Glutamatergic neuron (in vitro differentiated cells): ENCODE measurements around the gene TOP3A. TPM values are rescaled to one million over a fixed set of nuclear protein-coding genes. Genes with fewer than 3 reads are reported as not detected.

Source experiments
- DNase-seq: peaks from one replicate; pipeline ENCODE4 v3.0.0; 2022
- H3K27ac Mint-ChIP-seq: one replicate; pipeline ENCODE4 v1.8.0; 2020; ENCODE audit warnings: mild to moderate bottlenecking, mixed read lengths, inconsistent platforms; ENCODE audit not compliant: unreplicated experiment
- H3K27me3 Mint-ChIP-seq: one replicate; pipeline ENCODE4 v1.8.0; 2020; ENCODE audit warnings: mild to moderate bottlenecking, moderate library complexity, mixed read lengths, inconsistent platforms; ENCODE audit not compliant: unreplicated experiment
- H3K36me3 Mint-ChIP-seq: one replicate; pipeline ENCODE4 v1.8.0; 2020; ENCODE audit warnings: mild to moderate bottlenecking, mixed read lengths, inconsistent platforms; ENCODE audit not compliant: unreplicated experiment
- H3K4me1 Mint-ChIP-seq: one replicate; pipeline ENCODE4 v1.8.0; 2020; ENCODE audit warnings: mild to moderate bottlenecking, low read depth, mixed read lengths, inconsistent platforms; ENCODE audit not compliant: unreplicated experiment
- H3K4me3 Mint-ChIP-seq: one replicate; pipeline ENCODE4 v1.8.0; 2020; ENCODE audit warnings: mild to moderate bottlenecking, mixed read lengths, inconsistent platforms; ENCODE audit not compliant: unreplicated experiment
- H3K9me3 Mint-ChIP-seq: one replicate; pipeline ENCODE4 v1.8.0; 2020; ENCODE audit warnings: mild to moderate bottlenecking, moderate library complexity, mixed read lengths, inconsistent platforms; ENCODE audit not compliant: unreplicated experiment
- total RNA-seq: library from RNA; stranded (reverse); fragmentation: NEBNext Ultra II Directional; extraction: Animal tissue kit (Norgen Biotek cat#: 25700); gene quantifications from one replicate; pipeline ENCODE4 v1.2.1, GENCODE V29; 2021; ENCODE audit not compliant: unreplicated experiment
- TF ChIP-seq, protein P1 (sequence below): fragments of 200-600 bp; sonication (generic); IDR thresholded peaks from one replicate; pipeline ENCODE4 v1.5.0; 2021; ENCODE audit not compliant: partially characterized antibody, unreplicated experiment

TOP3A gene
- total RNA-seq, 1 donor from 2014 or later = 58.6 TPM

DNA sequence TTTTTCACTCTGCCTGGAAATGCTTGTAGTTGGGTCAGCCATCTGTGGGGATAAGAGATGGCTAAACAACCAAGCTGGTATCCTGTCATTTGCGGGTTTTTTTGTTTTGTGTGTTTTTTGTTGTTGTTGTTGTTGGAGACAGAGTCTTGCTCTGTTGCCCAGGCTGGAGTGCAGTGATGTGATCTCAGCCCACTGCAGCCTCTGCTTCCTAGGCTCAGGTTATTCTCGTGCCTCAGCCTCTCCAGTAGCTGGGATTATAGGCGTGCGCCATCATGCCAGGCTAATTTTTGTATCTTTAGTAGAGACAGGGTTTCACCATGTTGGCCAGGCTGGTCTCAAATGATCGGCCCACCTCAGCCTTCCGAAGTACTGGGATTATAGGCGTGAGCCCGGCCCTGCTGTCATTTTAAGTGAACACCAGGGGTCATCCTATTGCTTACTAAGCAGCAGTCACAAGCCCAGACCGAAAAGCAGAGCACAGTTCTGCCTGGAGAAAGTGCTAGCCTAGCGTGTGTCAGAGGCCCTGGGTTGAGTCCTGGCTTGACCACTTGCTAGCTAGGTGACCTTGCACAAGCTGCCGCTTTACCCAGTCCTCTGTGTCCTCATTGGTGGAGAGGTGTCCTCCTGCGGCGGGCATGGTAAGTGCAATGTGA, 4.9 kb upstream of the TOP3A start:
- H3K9me3 Mint-ChIP-seq = peaks cover 3% of the 10 kb centered on the region
- peak; percentile 70 for DNase-seq
- H3K4me3 Mint-ChIP-seq = peak overlapping the region; percentile 38
- TF ChIP-seq, protein P1, sequence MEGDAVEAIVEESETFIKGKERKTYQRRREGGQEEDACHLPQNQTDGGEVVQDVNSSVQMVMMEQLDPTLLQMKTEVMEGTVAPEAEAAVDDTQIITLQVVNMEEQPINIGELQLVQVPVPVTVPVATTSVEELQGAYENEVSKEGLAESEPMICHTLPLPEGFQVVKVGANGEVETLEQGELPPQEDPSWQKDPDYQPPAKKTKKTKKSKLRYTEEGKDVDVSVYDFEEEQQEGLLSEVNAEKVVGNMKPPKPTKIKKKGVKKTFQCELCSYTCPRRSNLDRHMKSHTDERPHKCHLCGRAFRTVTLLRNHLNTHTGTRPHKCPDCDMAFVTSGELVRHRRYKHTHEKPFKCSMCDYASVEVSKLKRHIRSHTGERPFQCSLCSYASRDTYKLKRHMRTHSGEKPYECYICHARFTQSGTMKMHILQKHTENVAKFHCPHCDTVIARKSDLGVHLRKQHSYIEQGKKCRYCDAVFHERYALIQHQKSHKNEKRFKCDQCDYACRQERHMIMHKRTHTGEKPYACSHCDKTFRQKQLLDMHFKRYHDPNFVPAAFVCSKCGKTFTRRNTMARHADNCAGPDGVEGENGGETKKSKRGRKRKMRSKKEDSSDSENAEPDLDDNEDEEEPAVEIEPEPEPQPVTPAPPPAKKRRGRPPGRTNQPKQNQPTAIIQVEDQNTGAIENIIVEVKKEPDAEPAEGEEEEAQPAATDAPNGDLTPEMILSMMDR = peak; percentile 52
- H3K36me3 Mint-ChIP-seq = no peaks in the 10 kb centered on the region
- H3K4me1 Mint-ChIP-seq = peaks cover 16% of the 10 kb centered on the region
- peaks cover 3% of the 10 kb centered on the region for H3K27me3 Mint-ChIP-seq
- no peak overlapping the region for H3K27ac Mint-ChIP-seq

DNA sequence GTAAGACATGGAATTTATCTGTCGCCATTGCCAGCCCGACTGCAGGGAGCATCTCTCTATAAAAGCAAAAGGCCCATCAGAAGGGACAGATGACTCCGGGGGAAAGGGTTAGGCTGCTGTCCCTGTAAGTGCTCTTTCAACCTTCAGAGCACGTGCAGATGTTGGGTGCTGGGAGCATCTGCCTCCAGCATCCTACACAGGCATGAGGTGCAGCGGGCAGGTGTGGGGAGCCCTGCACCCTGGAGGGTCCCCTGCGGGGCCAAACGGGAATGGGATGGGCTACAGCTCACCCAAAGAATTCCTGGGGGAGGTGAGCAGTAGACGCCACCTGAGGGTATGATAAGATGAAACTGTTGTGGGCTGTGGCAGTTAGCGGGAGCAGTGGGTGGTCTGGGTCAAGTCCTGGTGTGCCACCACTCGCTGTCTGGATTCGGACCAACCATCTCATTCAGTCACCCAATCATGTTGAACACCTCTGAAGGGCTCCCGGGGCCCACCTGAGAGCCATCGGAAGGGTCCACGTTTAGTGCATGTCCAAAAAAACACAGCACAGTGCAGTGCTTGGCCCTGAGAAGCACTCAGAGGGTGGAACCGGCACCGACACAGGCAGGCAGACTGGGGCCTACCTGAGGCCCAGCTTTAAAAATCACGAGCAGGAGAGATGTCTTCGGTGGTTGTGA, 4.1 kb upstream of the TOP3A start:
- Mint-ChIP-seq H3K36me3 (no peaks in the 10 kb centered on the region), H3K9me3 (peaks cover 5% of the 10 kb centered on the region), H3K27ac (peak overlapping the region; percentile 59), H3K4me3 (no peak overlapping the region), H3K27me3 (peaks cover 3% of the 10 kb centered on the region), H3K4me1 (peaks cover 16% of the 10 kb centered on the region)
- TF ChIP-seq, protein P1 = no peak
- no peak for DNase-seq

DNA sequence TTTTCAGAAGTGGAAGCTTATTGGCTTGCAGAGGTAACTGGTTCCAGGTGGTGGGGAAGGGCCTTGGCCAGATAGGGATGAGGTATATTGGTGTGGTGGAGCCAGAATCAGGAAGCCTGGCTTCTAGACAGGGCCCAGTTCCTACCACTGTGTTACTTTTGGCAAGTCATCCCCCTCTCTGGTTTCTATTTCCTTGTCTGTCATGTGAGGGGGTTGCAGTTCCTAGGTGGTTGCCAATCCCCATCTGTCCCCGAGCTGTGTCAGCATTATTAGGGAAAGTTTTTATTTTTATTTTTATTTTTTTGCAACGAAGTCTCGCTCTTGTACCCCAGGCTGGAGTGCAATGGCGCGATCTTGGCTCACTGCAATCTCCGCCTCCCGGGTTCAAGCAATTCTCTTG, 3.3 kb upstream of the TOP3A start:
- Mint-ChIP-seq H3K9me3 (peaks cover 5% of the 10 kb centered on the region), H3K4me3 (no peak overlapping the region), H3K36me3 (no peaks in the 10 kb centered on the region), H3K27me3 (peaks cover 3% of the 10 kb centered on the region), H3K4me1 (peaks cover 20% of the 10 kb centered on the region), H3K27ac (no peak overlapping the region)
- no peak for DNase-seq
- TF ChIP-seq, protein P1 = no peak

DNA sequence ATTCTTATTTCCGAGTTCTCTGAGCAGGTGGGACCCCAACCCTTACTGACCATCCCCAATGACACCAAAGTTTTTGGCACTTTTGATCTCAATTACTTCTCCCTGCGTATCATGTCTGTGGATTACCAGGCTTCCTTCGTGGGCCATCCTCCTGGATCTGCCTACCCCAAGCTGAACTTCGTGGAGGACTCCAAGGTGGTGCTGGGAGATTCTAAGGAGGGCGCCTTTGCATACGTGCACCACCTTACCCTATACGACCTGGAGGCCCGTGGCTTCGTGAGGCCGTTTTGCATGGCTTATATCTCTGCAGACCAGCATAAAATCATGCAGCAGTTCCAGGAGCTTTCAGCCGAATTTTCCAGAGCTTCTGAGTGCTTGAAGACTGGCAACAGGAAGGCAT, 1.2 kb upstream of the TOP3A start:
- Mint-ChIP-seq H3K27me3 (peaks cover 3% of the 10 kb centered on the region), H3K36me3 (no peaks in the 10 kb centered on the region), H3K4me1 (peaks cover 21% of the 10 kb centered on the region), H3K4me3 (peak overlapping the region; percentile 95), H3K9me3 (peaks cover 4% of the 10 kb centered on the region), H3K27ac (peak overlapping the region; percentile 97)
- TF ChIP-seq, protein P1 = no peak
- DNase-seq = no peak

DNA sequence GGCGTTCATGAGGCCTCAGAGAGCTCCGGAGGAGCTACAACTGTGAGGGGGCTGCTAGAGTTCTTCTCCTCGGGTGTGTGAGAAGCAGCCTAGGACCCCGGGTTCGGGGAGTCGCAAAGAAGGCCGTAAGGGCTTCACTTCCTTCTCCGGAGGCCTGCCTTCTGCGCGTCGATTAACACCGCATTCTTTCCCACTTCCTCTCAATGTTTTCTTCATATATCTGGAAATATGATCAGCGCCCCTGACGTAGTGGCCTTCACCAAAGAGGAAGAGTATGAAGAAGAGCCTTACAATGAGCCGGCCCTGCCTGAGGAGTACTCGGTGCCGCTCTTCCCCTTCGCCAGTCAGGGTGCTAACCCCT, 748 bp upstream of the TOP3A start:
- DNase-seq = no peak
- no peaks in the 10 kb centered on the region for H3K36me3 Mint-ChIP-seq
- peaks cover 4% of the 10 kb centered on the region for H3K9me3 Mint-ChIP-seq
- TF ChIP-seq, protein P1 = no peak
- H3K4me1 Mint-ChIP-seq = peaks cover 21% of the 10 kb centered on the region
- H3K27ac Mint-ChIP-seq = peak overlapping the region; percentile 97
- peak overlapping the region; percentile 95 for H3K4me3 Mint-ChIP-seq
- H3K27me3 Mint-ChIP-seq = peaks cover 5% of the 10 kb centered on the region
